Spleen (tissue), 7 donors: ENCODE results near the gene ROGDI.

Experiments used
- POLR2A ChIP-seq, 3 donors: fragments of 450-650 bp; IDR thresholded peaks; one replicate each; pipeline ENCODE4 v1.5.1; 2017; ENCODE audit warnings: antibody characterized with exemption in 3 of 3, mild to moderate bottlenecking in 1 of 3
- POLR2AphosphoS5 ChIP-seq, 3 donors: sonication (generic); formaldehyde crosslinking; IDR thresholded peaks; one replicate each; pipeline ENCODE4 v1.5.1; 2017; ENCODE audit warnings: antibody characterized with exemption in 3 of 3
- TF ChIP-seq, protein P1 (sequence below), 11 experiments: fragments of 200-600 bp in 7 of 11; fragments of 450-650 bp in 4 of 11; sonication (generic) in 4 of 11; IDR thresholded peaks in 8 of 11; conservative IDR thresholded peaks in 3 of 11; 1 replicate in 7 of 11; 2 replicates in 4 of 11; pipeline versions ENCODE4 v1.4.0 to v1.8.0; 2016 to 2021; ENCODE audit warnings: antibody characterized with exemption in 11 of 11, inconsistent platforms in 4 of 11, mild to moderate bottlenecking in 1 of 11
- donor health status: DM: no; HTN: no; CAD: no; lungs with moderate emphysema.
- donor health status: DM: no; HTN: no; CAD: no.
- donor health status: DM: no; HTN: no; CAD: no.

DNA sequence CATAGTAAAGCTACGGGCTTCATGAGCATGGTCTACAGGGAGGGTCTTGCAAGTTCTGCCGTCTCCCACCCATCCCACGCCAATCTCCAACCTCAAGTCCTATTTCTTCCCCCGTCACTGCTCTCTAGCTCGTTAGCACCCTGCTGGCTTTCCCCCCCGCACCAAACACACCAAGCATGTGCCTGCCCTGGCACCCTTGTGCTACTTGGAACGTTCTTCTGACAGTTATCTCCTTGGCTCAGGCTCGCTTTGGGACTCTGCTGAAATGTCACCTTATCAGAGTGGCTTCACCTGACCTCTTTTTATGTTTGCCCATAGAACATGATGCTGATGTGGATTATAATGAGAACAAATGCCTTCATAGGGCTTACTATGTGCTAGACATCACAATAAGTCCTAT, 22.8 kb upstream of the ROGDI start:
- TF ChIP-seq POLR2AphosphoS5 (IDR thresholded peaks at IDR 0.05) (no peak), POLR2A (IDR thresholded peaks at IDR 0.05) (no peak)
- TF ChIP-seq, protein P1, sequence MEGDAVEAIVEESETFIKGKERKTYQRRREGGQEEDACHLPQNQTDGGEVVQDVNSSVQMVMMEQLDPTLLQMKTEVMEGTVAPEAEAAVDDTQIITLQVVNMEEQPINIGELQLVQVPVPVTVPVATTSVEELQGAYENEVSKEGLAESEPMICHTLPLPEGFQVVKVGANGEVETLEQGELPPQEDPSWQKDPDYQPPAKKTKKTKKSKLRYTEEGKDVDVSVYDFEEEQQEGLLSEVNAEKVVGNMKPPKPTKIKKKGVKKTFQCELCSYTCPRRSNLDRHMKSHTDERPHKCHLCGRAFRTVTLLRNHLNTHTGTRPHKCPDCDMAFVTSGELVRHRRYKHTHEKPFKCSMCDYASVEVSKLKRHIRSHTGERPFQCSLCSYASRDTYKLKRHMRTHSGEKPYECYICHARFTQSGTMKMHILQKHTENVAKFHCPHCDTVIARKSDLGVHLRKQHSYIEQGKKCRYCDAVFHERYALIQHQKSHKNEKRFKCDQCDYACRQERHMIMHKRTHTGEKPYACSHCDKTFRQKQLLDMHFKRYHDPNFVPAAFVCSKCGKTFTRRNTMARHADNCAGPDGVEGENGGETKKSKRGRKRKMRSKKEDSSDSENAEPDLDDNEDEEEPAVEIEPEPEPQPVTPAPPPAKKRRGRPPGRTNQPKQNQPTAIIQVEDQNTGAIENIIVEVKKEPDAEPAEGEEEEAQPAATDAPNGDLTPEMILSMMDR (IDR thresholded peaks at IDR 0.05 in 8 of 11, conservative IDR thresholded peaks at IDR 0.05 in 3 of 11): no peak
